T-helper 9 cell (primary cell): Measurements from ENCODE around the gene BCAS3.
"Not testable (repeated sequence)": the region's sequence is repeated elsewhere in the genome, so short reads cannot be mapped to it uniquely, and the experiment has no call there.

ENCODE experiments used
- DNase-seq: peaks from one replicate; pipeline ENCODE4 v3.0.0-alpha.2; 2020
- total RNA-seq, 2 donors: gene quantifications; one replicate each; lab custom pipeline; 2026; lab: John Stamatoyannopoulos, UW

BCAS3 gene
- 32.6 to 43.0 reads per million in 2 donors for total RNA-seq

- DNase-seq, result peak; percentile 91
Measured at GRCh38 chr17:60677308-60678117, at the start of gene BCAS3. Gene BCAS3, plus strand, starts transcription at chr17:60677851.

- no peak for DNase-seq
Measured at GRCh38 chr17:60628252-60628889, 49.3 kb upstream of the BCAS3 start.

- DNase-seq, result no peak
Measured at GRCh38 chr17:60629120-60629519, 48.5 kb upstream of the BCAS3 start.

- DNase-seq, result no peak
Measured at GRCh38 chr17:60630352-60630751, 47.3 kb upstream of the BCAS3 start.

GRCh38 chr17:60631119-60631518 lies 46.5 kb upstream of the BCAS3 start:
- DNase-seq, result no peak

GRCh38 chr17:60637683-60638082 lies 40.0 kb upstream of the BCAS3 start:
- no peak for DNase-seq

- no peak for DNase-seq
Measured at GRCh38 chr17:60639019-60639330, 38.7 kb upstream of the BCAS3 start.

- no peak for DNase-seq
Measured at GRCh38 chr17:60640503-60640902, 37.1 kb upstream of the BCAS3 start.

- no peak for DNase-seq
Measured at GRCh38 chr17:60641126-60641525, 36.5 kb upstream of the BCAS3 start.

- DNase-seq, result peak; percentile 14
Measured at GRCh38 chr17:60641810-60642220, 35.8 kb upstream of the BCAS3 start.

- DNase-seq, result no peak
Measured at GRCh38 chr17:60645918-60646523, 31.6 kb upstream of the BCAS3 start.

GRCh38 chr17:60646701-60647100 lies 30.9 kb upstream of the BCAS3 start:
- no peak for DNase-seq

GRCh38 chr17:60647705-60648104 lies 29.9 kb upstream of the BCAS3 start:
- no peak for DNase-seq

GRCh38 chr17:60652454-60653247 lies 25.0 kb upstream of the BCAS3 start:
- no peak for DNase-seq

- DNase-seq, result no peak
Measured at GRCh38 chr17:60653569-60653968, 24.1 kb upstream of the BCAS3 start.

- no peak for DNase-seq
Measured at GRCh38 chr17:60656499-60656898, 21.2 kb upstream of the BCAS3 start.

GRCh38 chr17:60659156-60659555 lies 18.5 kb upstream of the BCAS3 start:
- DNase-seq, result no peak

- no peak for DNase-seq
Measured at GRCh38 chr17:60661489-60661888, 16.2 kb upstream of the BCAS3 start.

- DNase-seq, result no peak
Measured at GRCh38 chr17:60664022-60664421, 13.6 kb upstream of the BCAS3 start.

- DNase-seq, result no peak
Measured at GRCh38 chr17:60665602-60666001, 12.0 kb upstream of the BCAS3 start.

GRCh38 chr17:60668741-60669140 lies 8.9 kb upstream of the BCAS3 start:
- not testable (repeated sequence) for DNase-seq

GRCh38 chr17:60671482-60671881 lies 6.2 kb upstream of the BCAS3 start:
- DNase-seq, result no peak

- DNase-seq, result not testable (repeated sequence)
Measured at GRCh38 chr17:60674637-60675036, 3.0 kb upstream of the BCAS3 start.
